Liver (tissue), 2 donors: ENCODE measurements around the gene SCGB3A1.

Source experiments
- TF ChIP-seq, protein P1 (sequence below): fragments of 150-350 bp; IDR thresholded peaks from 2 replicates; pipeline ENCODE4 v1.5.1; 2017; ENCODE audit warnings: improper control_type of control experiment, low read depth, low read length; ENCODE audit not compliant: missing input control
- TF ChIP-seq, protein P2 (sequence below): IDR thresholded peaks from 2 replicates; pipeline ENCODE4 v1.6.1; 2016; ENCODE audit warnings: antibody characterized with exemption, mild to moderate bottlenecking
- donor health status: healthy.

- TF ChIP-seq, protein P1, sequence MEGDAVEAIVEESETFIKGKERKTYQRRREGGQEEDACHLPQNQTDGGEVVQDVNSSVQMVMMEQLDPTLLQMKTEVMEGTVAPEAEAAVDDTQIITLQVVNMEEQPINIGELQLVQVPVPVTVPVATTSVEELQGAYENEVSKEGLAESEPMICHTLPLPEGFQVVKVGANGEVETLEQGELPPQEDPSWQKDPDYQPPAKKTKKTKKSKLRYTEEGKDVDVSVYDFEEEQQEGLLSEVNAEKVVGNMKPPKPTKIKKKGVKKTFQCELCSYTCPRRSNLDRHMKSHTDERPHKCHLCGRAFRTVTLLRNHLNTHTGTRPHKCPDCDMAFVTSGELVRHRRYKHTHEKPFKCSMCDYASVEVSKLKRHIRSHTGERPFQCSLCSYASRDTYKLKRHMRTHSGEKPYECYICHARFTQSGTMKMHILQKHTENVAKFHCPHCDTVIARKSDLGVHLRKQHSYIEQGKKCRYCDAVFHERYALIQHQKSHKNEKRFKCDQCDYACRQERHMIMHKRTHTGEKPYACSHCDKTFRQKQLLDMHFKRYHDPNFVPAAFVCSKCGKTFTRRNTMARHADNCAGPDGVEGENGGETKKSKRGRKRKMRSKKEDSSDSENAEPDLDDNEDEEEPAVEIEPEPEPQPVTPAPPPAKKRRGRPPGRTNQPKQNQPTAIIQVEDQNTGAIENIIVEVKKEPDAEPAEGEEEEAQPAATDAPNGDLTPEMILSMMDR = no peak
- TF ChIP-seq, protein P2, sequence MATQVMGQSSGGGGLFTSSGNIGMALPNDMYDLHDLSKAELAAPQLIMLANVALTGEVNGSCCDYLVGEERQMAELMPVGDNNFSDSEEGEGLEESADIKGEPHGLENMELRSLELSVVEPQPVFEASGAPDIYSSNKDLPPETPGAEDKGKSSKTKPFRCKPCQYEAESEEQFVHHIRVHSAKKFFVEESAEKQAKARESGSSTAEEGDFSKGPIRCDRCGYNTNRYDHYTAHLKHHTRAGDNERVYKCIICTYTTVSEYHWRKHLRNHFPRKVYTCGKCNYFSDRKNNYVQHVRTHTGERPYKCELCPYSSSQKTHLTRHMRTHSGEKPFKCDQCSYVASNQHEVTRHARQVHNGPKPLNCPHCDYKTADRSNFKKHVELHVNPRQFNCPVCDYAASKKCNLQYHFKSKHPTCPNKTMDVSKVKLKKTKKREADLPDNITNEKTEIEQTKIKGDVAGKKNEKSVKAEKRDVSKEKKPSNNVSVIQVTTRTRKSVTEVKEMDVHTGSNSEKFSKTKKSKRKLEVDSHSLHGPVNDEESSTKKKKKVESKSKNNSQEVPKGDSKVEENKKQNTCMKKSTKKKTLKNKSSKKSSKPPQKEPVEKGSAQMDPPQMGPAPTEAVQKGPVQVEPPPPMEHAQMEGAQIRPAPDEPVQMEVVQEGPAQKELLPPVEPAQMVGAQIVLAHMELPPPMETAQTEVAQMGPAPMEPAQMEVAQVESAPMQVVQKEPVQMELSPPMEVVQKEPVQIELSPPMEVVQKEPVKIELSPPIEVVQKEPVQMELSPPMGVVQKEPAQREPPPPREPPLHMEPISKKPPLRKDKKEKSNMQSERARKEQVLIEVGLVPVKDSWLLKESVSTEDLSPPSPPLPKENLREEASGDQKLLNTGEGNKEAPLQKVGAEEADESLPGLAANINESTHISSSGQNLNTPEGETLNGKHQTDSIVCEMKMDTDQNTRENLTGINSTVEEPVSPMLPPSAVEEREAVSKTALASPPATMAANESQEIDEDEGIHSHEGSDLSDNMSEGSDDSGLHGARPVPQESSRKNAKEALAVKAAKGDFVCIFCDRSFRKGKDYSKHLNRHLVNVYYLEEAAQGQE = no peak
Measured at GRCh38 chr5:180620014-180620413, 28.7 kb upstream of the SCGB3A1 start.
